IgD-negative memory B cell (primary cell): ENCODE results near the gene OSBPL2. TPM values are rescaled to one million over a fixed set of nuclear protein-coding genes. Genes with fewer than 3 reads are reported as not detected.

ENCODE experiments used
- H3K27ac Mint-ChIP-seq, 3 donors: one replicate each; pipeline ENCODE4 v1.8.0; 2020 to 2022; ENCODE audit warnings: mild to moderate bottlenecking in 3 of 3, mixed read lengths in 3 of 3, moderate library complexity in 1 of 3
- H3K27me3 Mint-ChIP-seq: one replicate; pipeline ENCODE4 v1.8.0; 2021; ENCODE audit warnings: mixed read lengths
- H3K36me3 Mint-ChIP-seq: one replicate; pipeline ENCODE4 v1.8.0; 2020; ENCODE audit warnings: mild to moderate bottlenecking, mixed read lengths
- H3K4me1 Mint-ChIP-seq, 3 donors: one replicate each; pipeline ENCODE4 v1.8.0; 2020 to 2022; ENCODE audit warnings: mixed read lengths in 3 of 3, mild to moderate bottlenecking in 1 of 3
- H3K4me3 Mint-ChIP-seq, 4 donors: one replicate each; pipeline ENCODE4 v1.8.0; 2020 to 2022; ENCODE audit warnings: mild to moderate bottlenecking in 4 of 4, mixed read lengths in 4 of 4, moderate library complexity in 3 of 4
- H3K9me3 Mint-ChIP-seq, 3 donors: one replicate each; pipeline ENCODE4 v1.8.0; 2020 to 2021; ENCODE audit warnings: mixed read lengths in 3 of 3, mild to moderate bottlenecking in 1 of 3
- polyA plus RNA-seq: library from polyadenylated mRNA; unstranded; fragments of 300-500 nt; fragmentation: Illumina TruSeq; gene quantifications from one replicate; pipeline ENCODE4 v1.2.3, GENCODE V29; 2021

The OSBPL2 gene
- polyA plus RNA-seq, 1 donor from 2014 or later, result 25.6 TPM

DNA sequence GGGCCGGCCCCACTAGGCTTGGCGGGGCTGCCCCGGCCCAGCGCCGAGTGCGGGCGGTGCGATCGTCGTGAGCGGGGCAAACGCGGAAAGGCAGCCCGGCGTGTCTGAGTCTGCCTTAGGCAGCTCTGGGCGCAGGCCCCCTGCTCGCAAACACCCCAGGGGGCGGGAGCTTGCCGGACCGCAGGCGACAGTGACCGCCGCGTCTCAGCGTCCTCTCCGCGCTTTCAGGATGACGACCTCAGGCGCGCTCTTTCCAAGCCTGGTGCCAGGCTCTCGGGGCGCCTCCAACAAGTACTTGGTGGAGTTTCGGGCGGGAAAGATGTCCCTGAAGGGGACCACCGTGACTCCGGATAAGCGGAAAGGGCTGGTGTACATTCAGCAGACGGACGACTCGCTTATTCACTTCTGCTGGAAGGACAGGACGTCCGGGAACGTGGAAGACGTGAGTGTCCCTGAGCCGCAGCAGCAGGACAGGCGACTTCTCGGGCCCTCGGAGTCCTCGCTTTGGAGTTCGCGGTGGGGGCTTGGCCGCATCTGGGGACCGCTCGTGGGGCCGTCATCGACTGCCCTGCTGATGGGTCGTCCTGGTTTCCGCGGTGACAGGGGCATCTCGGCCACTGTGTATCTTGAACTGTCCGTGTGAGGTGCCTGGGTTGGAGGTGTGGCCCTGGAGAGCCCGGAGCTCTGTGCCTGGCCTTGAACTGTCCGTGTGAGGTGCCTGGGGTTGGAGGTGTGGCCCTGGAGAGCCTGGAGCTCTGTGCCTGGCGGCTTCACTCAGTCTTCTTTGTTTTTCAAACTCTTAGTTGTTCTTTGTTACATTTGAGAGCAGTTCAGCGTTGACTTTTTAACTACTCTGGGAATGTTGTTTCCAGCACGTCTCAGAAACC, 65.3 kb downstream of the OSBPL2 start:
- H3K36me3 Mint-ChIP-seq, result no peaks in the 10 kb centered on the region

DNA sequence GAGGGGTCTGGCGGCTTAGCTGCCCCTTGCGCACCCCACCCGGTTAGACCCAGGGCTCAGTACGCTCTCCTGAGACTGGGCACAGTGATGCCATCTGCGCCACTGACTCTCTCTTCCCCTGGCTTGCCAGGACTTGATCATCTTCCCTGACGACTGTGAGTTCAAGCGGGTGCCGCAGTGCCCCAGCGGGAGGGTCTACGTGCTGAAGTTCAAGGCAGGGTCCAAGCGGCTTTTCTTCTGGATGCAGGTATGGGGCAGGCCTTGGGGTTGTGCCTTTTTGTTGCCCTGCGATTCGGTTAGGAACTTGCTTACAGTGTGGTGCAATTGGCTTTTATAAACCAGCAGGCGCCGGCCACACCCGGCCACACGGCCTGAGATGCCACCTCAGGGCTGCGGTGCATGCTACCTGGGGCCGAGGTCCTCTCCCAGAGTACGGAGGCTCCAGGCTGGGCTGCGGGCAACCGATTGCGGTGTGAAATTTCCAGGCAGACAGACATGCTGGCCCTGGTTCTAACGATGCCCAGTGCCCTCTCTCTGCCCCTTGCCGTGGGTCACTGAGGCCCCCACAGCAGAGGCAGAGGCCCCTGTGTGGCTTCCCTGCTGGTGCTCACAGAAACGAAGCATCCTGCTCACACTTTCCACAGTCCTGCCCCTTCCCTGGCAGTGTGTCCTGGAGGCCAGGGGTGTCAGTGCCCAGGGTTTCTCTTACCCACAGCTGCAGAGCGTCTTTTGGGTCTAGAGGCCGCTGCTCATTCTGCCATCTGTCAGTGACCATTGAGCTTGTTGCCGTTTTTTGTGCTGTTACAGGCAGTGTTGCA, 66.2 kb downstream of the OSBPL2 start:
- Mint-ChIP-seq H3K4me1 (peaks cover 6 to 19% (median 15%) of the 10 kb centered on the region in 3 donors), H3K36me3 (no peaks in the 10 kb centered on the region), H3K27ac (peak overlapping the region in 2 of 3 donors; percentile 63 to 83), H3K4me3 (peak overlapping the region; percentile 87 to 97 (median 94)), H3K9me3 (no peaks in the 10 kb centered on the region), H3K27me3 (no peaks in the 10 kb centered on the region)

More for the DNA sequence above, 65.3 kb downstream of the OSBPL2 start:
- Mint-ChIP-seq H3K27ac (peak overlapping the region; percentile 71 to 86 (median 83)), H3K4me1 (peaks cover 6 to 20% (median 15%) of the 10 kb centered on the region in 3 donors), H3K27me3 (no peaks in the 10 kb centered on the region), H3K4me3 (peak overlapping the region; percentile 87 to 97 (median 94)), H3K9me3 (no peaks in the 10 kb centered on the region)

DNA sequence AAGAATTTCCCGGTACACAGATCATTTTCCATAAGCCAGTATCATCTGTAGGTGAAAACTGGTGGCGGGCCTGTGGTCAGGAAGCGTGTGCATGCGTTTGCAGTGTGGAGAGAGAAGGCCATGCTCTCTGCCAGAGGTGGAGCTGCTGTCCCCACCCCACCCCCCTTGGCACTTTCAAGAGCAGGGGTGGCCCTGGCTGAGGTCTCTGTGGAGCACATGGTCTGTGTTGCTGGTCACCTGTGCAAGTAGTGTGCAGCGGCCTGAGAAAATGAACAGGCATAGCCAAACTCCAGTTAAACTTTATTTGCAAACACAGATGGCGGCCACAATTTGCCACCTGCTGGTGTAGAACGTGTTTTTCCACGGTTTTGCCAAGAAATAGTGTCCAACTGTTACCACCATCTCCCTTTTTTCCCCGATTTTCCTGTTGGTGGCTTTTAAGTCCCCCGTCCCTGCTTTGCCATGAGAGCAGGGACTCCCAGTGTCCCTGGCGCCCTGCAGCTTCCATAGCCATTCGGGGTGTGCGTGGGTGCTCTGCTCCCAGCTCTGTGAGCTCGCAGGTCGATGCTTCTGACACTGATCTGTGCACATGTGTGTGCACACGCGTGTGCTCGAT, 66.9 kb downstream of the OSBPL2 start:
- Mint-ChIP-seq H3K9me3 (no peaks in the 10 kb centered on the region), H3K4me1 (peaks cover 6 to 16% (median 15%) of the 10 kb centered on the region in 3 donors), H3K4me3 (peak overlapping the region; percentile 21 to 97 (median 84)), H3K36me3 (no peaks in the 10 kb centered on the region), H3K27ac (peak overlapping the region in 1 of 3 donors; percentile 29), H3K27me3 (no peaks in the 10 kb centered on the region)

DNA sequence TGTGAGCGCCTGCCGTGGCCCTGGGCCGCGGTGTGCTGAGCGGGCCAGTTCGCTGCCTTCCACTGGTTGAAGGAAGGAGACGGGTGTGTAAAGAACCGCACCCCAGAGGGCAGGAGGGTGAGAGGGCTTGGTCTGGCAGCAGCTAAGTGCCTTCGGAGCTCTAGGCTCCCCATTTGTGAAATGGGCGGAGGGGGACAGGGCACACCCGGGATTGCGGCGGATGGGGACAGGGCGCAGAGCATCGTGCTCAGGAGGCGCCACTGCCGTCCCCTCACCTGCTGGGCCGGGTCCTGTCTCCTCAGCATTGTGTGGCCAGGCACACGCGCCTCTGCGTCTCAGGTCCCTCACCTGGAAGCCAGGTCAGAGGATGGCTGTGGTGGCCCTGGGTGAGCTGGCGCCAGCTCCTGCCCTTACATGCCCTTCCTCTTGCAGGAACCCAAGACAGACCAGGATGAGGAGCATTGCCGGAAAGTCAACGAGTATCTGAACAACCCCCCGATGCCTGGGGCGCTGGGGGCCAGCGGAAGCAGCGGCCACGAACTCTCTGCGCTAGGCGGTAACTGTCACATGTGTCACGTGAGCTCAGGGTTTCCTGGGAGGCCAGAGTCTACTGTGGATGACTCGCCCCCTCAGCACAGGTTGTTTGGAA, 67.6 kb downstream of the OSBPL2 start:
- Mint-ChIP-seq H3K27me3 (no peaks in the 10 kb centered on the region), H3K36me3 (no peaks in the 10 kb centered on the region), H3K4me1 (peaks cover 6 to 16% (median 15%) of the 10 kb centered on the region in 3 donors), H3K4me3 (peak overlapping the region in 3 of 4 donors; percentile 22 to 97 (median 74)), H3K27ac (peak overlapping the region in 1 of 3 donors; percentile 29), H3K9me3 (no peaks in the 10 kb centered on the region)

DNA sequence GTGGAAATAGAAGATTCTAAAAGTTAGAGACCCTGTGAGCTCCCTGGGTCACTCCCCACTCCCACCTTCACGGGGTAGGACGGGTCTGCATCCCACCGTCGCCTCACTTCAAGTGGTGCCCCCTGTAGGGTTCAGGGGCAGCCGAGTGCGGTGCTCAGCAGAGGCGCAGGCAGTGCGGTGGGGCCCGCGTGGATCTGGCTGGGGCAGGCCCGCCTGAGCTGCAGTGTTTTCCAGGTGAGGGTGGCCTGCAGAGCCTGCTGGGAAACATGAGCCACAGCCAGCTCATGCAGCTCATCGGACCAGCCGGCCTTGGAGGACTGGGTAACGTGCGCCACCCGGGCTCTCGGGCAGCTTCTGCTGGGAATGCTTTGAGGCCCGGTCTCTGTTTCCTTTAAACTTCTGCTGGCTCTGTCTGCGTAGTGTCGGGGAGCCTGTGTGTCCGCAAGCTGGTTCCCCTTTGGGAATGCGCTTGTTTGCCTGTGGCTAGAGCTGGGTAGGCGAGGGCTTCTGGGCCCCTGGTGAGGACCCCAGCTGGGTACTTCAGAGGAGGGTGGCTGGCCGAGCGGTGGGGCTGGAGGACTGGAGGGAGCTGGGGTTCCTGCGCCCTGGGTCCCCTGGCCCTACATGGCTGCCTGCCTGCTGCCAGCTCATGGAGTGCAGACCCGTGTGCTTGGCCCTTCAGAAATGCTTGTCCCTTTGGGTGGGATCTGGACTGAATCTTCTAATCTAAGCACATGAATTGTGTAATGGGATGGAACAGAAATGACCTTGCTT, 68.3 kb downstream of the OSBPL2 start:
- Mint-ChIP-seq H3K27ac (no peak overlapping the region), H3K27me3 (no peaks in the 10 kb centered on the region), H3K36me3 (no peaks in the 10 kb centered on the region), H3K4me3 (peak overlapping the region in 2 of 4 donors; percentile 22 to 55), H3K4me1 (peaks cover 5 to 14% (median 14%) of the 10 kb centered on the region in 3 donors), H3K9me3 (no peaks in the 10 kb centered on the region)

DNA sequence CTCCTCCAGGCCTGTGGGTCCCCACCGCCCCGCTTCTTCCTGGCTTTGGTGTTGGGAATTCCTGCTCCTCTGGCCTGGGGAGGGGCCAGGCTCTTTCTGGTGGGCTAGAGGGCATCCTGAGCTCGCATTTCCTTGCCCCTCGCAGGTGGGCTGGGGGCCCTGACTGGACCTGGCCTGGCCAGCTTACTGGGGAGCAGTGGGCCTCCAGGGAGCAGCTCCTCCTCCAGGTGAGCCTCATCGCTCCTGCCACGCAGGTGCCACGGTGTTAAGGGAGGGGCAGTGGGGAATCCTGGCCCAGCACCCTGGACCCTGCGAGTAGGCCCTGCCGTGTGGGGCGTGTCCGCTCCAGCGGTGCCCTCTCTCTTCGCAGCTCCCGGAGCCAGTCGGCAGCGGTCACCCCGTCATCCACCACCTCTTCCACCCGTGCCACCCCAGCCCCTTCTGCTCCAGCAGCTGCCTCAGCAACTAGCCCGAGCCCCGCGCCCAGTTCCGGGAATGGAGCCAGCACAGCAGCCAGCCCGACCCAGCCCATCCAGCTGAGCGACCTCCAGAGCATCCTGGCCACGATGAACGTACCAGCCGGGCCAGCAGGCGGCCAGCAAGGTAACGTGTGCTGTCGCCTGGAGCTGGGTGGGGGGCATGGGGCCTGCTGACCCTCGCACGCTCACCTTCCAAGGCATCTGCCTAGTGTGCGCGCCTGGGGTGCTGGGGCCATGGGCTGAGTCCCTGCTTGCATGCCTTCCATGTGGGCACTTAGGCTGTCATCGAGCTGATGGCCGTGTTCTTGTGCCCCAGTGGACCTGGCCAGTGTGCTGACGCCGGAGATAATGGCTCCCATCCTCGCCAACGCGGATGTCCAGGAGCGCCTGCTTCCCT, 69.1 kb downstream of the OSBPL2 start:
- H3K27ac Mint-ChIP-seq, result no peak overlapping the region
- H3K9me3 Mint-ChIP-seq, result no peaks in the 10 kb centered on the region
- H3K4me1 Mint-ChIP-seq, result peaks cover 0 to 10% (median 9%) of the 10 kb centered on the region in 3 donors
- no peak overlapping the region for H3K4me3 Mint-ChIP-seq
- no peaks in the 10 kb centered on the region for H3K27me3 Mint-ChIP-seq
- no peaks in the 10 kb centered on the region for H3K36me3 Mint-ChIP-seq

DNA sequence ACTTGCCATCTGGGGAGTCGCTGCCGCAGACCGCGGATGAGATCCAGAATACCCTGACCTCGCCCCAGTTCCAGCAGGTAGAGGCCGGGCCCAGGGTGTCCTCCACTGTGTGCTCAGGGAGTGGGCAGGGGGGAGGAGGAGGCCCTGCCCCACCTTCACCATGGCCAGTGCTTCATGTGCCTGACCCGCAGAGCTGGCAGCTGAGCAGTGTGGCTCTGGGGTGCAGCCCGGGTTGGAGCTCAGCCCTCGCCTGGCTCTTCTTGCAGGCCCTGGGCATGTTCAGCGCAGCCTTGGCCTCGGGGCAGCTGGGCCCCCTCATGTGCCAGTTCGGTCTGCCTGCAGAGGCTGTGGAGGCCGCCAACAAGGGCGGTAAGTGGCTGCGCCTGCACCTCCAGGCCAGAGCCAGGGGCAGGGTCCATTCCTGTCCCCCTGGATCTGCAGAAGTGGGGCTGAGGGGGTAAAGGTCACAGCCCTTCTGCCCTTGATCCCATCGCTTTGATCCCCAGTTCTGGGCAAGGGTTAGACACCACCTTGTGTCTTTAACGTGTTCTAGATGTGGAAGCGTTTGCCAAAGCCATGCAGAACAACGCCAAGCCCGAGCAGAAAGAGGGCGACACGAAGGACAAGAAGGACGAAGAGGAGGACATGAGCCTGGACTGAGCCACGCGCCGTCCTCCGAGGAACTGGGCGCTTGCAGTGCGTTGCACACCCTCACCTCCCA, 69.9 kb downstream of the OSBPL2 start:
- H3K4me3 Mint-ChIP-seq, result no peak overlapping the region
- H3K9me3 Mint-ChIP-seq, result no peaks in the 10 kb centered on the region
- H3K4me1 Mint-ChIP-seq, result peaks cover 0 to 10% (median 9%) of the 10 kb centered on the region in 3 donors
- H3K27me3 Mint-ChIP-seq, result no peaks in the 10 kb centered on the region
- no peaks in the 10 kb centered on the region for H3K36me3 Mint-ChIP-seq
- H3K27ac Mint-ChIP-seq, result peak overlapping the region in 1 of 3 donors; percentile 27

DNA sequence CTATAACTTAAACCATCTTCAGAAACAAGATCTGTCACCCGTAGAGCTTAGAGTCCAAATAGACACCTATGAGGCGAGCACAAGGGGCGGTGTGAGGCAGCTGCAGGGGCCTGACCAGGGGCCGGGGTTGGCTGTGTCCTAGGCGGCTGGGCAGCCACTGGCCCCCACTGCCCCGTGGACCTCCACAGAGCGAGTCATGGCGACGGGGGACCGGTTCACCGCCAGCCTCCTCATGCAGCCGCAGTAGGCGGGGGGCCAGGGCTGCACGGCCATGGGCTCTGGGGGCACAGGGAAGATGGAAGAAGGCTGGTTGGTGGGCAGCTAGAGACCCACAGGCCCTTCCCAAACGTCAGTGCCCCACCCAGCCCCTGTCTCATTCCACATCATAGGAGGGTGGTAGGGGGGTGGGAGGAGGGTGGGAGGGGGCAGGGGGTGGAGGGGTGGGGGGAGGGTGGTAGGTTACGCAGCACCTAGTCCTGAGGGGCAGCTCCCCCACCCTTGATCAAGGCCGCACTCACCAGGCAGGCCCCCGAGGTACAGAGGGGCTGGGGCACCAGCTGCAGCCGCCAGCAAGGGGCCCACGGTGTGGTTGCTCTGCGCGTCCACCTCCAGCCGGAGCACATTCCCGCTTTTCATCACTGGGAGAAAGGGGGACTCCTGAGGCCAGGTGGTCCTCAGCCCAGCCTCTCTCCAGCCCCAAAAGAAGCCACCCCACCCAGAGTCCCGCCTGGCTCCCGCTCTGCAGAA, 71.0 kb downstream of the OSBPL2 start:
- no peaks in the 10 kb centered on the region for H3K36me3 Mint-ChIP-seq
- no peak overlapping the region for H3K27ac Mint-ChIP-seq
- peaks cover 0 to 3% (median 3%) of the 10 kb centered on the region in 3 donors for H3K4me1 Mint-ChIP-seq
- H3K27me3 Mint-ChIP-seq, result no peaks in the 10 kb centered on the region
- H3K4me3 Mint-ChIP-seq, result no peak overlapping the region
- H3K9me3 Mint-ChIP-seq, result no peaks in the 10 kb centered on the region

DNA sequence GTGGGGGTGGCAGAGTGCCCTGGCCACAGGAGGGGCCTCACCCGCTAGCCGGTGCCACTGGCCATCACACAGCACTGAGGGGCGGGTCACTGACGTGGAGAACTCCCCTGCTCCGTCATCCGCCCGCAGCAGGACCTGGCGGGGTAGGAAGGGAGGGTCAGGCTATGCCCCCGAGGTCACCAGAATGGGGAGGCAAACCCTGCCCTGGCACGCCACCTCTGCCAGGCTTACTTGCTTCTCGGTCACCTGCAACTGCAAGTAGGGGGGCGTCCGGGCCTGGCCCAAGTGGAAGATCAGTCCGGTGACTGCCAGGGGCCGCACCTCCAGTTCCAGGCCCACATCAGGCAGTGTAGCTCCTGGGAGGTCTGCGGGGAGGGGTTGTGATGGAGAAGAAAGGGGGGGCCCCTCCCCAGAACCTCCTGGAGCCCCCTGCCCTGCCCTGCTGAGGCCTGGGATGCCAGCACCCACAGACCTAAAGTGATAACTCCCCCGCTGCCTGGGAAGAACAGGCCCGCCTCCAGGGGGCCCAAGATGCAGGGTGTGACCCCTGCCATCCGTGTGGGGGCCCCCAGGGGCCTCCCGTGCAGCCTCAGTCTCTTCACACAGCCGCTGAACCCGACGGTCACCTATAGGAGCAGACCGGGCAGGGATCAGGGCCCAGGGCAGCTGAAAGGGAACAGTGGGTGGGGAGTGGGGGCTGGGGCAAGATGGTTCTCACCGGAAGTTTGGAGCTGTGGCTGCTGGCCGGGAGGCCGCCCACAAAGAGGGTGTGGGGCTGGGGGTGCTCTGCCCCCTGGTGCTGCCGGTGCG, 71.8 kb downstream of the OSBPL2 start:
- Mint-ChIP-seq H3K27me3 (no peaks in the 10 kb centered on the region), H3K4me1 (peaks cover 0 to 3% (median 3%) of the 10 kb centered on the region in 3 donors), H3K4me3 (peak overlapping the region in 1 of 4 donors; percentile 28), H3K9me3 (no peaks in the 10 kb centered on the region), H3K27ac (no peak overlapping the region), H3K36me3 (no peaks in the 10 kb centered on the region)

DNA sequence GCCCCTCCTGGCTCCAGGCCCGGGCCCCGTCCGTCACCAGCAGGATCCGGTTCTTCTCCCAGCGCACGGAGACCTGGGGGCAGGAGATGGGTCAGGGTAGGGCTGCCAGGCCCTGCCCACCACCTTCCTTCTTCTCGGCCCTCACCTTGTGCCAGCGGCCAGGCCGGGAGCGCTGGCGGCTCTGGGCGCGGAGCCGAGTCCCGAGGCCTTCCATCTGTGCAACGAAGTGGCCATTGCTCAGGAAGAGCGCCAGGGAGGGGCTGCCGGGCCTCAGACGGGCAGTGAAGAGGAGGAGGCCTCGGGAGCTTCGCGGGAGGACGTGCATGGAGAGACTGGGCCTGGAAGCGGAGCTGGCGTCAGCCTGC, 72.4 kb downstream of the OSBPL2 start:
- Mint-ChIP-seq H3K9me3 (peaks cover 0 to 2% (median 0%) of the 10 kb centered on the region in 3 donors), H3K4me3 (no peak overlapping the region), H3K27me3 (no peaks in the 10 kb centered on the region), H3K27ac (no peak overlapping the region), H3K4me1 (no peaks in the 10 kb centered on the region), H3K36me3 (no peaks in the 10 kb centered on the region)

DNA sequence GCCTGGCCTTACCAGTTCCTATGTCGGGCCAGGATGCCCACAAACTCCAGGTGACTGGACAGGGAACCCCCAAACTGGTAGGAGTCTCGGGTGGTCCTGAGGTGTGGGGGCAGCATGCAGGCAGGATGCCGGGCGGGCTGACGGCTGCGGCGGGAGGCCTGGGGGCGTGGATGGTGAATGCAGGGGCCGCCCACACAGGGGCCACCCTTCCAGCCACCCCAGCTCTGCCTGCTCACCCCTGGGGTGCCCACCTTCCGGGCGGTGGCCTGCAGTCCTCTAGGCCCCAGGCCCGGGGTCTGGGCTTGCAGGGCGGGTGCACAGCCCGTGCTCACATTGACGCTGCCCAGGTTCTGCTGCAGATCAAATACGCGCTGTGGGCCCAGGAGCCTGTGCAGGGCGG, 72.8 kb downstream of the OSBPL2 start:
- Mint-ChIP-seq H3K9me3 (peaks cover 0 to 2% (median 0%) of the 10 kb centered on the region in 3 donors), H3K27ac (no peak overlapping the region), H3K4me3 (no peak overlapping the region), H3K4me1 (no peaks in the 10 kb centered on the region), H3K36me3 (no peaks in the 10 kb centered on the region), H3K27me3 (no peaks in the 10 kb centered on the region)
